Lower leg skin (tissue), 4 donors: ENCODE data around the gene PSEN1. TPM values are rescaled to one million over a fixed set of nuclear protein-coding genes. Genes with fewer than 3 reads are reported as not detected.

Experiments used
- DNase-seq, 2 donors: peaks; one replicate each; pipeline ENCODE4 v3.0.0-alpha.2; 2019; ENCODE audit warnings: low spot score in 2 of 2
- H3K4me3 ChIP-seq: fragments of 200-600 bp; sonication (generic); 2 replicates; pipeline ENCODE4 v1.5.1; 2017; ENCODE audit warnings: mild to moderate bottlenecking, low read depth; ENCODE audit not compliant: poor library complexity, severe bottlenecking
- POLR2A ChIP-seq, 2 donors: fragments of 450-650 bp; IDR thresholded peaks; one replicate each; pipeline ENCODE4 v1.6.1; 2016 to 2017; ENCODE audit warnings: antibody characterized with exemption in 2 of 2, mild to moderate bottlenecking in 1 of 2, moderate library complexity in 1 of 2
- WGBS, 2 donors: methylation state at CpG; one replicate each; pipeline ENCODE4 v1.1.5; 2018; 5-methylcytosine and 5-hydroxymethylcytosine counted together
- intact Hi-C: fragments of 100-400 bp; cut with DNase I; formaldehyde crosslinking; loops from one replicate; pipeline ENCODE4 v1.15.0; 2023; ENCODE audit warnings: low total_unique reads
- total RNA-seq, 4 donors: library from RNA; depleted of rRNA; stranded (reverse); fragments of >200 nt; gene quantifications; one replicate each; pipeline ENCODE4 v1.1.0, GENCODE V29; 2016
- TF ChIP-seq, protein P1 (sequence below), 3 donors: fragments of 450-650 bp; IDR thresholded peaks; one replicate each; pipeline ENCODE4 v1.5.1; 2016; ENCODE audit warnings: antibody characterized with exemption in 3 of 3, mild to moderate bottlenecking in 3 of 3, moderate library complexity in 2 of 3

PSEN1 gene
- total RNA-seq, result 10 to 100 TPM; 61.4 to 91.9 (median 63.3) TPM

DNA sequence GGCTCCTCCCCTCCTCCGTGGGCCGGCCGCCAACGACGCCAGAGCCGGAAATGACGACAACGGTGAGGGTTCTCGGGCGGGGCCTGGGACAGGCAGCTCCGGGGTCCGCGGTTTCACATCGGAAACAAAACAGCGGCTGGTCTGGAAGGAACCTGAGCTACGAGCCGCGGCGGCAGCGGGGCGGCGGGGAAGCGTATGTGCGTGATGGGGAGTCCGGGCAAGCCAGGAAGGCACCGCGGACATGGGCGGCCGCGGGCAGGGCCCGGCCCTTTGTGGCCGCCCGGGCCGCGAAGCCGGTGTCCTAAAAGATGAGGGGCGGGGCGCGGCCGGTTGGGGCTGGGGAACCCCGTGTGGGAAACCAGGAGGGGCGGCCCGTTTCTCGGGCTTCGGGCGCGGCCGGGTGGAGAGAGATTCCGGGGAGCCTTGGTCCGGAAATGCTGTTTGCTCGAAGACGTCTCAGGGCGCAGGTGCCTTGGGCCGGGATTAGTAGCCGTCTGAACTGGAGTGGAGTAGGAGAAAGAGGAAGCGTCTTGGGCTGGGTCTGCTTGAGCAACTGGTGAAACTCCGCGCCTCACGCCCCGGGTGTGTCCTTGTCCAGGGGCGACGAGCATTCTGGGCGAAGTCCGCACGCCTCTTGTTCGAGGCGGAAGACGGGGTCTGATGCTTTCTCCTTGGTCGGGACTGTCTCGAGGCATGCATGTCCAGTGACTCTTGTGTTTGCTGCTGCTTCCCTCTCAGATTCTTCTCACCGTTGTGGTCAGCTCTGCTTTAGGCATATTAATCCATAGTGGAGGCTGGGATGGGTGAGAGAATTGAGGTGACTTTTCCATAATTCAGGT is at the start of gene PSEN1:
PSEN1 (plus strand) TSS at position 121 of the 839 bp plus-strand sequence. CDS start 11,513 bp downstream, outside the sequence.
- WGBS, 2 donors, result 0 to 1% methylated on average over 43 to 63 of the region's 71 CpGs
- H3K4me3 ChIP-seq, result peak within 1 kb of the TSS; percentile 65
- peak; percentile 93 to 99 for DNase-seq
- TF ChIP-seq, protein P1, sequence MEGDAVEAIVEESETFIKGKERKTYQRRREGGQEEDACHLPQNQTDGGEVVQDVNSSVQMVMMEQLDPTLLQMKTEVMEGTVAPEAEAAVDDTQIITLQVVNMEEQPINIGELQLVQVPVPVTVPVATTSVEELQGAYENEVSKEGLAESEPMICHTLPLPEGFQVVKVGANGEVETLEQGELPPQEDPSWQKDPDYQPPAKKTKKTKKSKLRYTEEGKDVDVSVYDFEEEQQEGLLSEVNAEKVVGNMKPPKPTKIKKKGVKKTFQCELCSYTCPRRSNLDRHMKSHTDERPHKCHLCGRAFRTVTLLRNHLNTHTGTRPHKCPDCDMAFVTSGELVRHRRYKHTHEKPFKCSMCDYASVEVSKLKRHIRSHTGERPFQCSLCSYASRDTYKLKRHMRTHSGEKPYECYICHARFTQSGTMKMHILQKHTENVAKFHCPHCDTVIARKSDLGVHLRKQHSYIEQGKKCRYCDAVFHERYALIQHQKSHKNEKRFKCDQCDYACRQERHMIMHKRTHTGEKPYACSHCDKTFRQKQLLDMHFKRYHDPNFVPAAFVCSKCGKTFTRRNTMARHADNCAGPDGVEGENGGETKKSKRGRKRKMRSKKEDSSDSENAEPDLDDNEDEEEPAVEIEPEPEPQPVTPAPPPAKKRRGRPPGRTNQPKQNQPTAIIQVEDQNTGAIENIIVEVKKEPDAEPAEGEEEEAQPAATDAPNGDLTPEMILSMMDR (IDR thresholded peaks at IDR 0.05), result no peak
- TF ChIP-seq POLR2A (IDR thresholded peaks at IDR 0.05), result peak in 1 of 2 donors; percentile 65
- intact Hi-C loops, result no loop called here

DNA sequence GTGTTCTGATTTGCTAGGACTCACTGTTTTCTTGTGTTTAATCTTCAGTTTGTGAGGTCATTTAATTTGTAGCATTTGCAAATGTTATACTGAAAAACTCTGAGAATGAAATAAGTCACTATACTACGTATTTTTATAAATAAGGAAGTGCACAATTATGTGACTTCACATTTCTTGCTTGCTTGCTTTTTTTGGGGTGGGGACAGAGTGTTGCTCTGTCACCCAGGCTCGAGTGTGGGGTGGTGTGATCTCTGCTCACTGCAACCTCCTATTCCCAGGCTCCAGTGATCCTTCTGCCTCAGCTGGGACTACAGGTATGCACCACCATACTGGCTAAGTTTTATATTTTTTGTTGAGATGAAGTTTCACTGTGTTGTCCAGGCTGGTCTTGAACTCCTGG is 45.3 kb upstream of the PSEN1 start:
- WGBS, 2 donors, result 89 to 90% methylated on average over 2 of the region's 2 CpGs
- intact Hi-C loops, result no loop called here
- TF ChIP-seq, protein P1 (IDR thresholded peaks at IDR 0.05), result no peak
- no peak for TF ChIP-seq POLR2A (IDR thresholded peaks at IDR 0.05)
- DNase-seq, result no peak
- no peak overlapping the region for H3K4me3 ChIP-seq

DNA sequence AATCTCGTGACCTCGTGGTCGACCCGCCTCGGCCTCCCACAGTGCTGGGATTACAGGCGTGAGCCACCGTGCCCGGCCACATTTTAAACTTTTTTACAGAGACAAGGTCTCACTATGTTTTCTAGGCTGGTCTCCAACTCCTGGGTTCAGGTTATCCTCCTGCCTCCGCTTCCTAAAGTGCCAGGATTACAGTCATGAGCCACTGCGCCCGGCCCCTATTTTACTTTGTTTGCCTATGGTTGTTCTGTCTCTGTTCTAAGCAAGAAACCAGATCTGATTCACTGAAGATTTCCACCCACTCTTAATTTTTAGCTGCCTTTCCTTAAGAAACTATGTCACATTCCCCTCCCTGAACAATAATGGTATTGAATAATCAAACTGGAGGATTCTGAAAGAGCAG is 38.9 kb upstream of the PSEN1 start:
- no peak overlapping the region for H3K4me3 ChIP-seq
- intact Hi-C loops, result no loop called here
- 96 to 98% methylated on average over 11 of the region's 11 CpGs for WGBS, 2 donors
- no peak for TF ChIP-seq POLR2A (IDR thresholded peaks at IDR 0.05)
- TF ChIP-seq, protein P1 (IDR thresholded peaks at IDR 0.05), result no peak
- no peak for DNase-seq

DNA sequence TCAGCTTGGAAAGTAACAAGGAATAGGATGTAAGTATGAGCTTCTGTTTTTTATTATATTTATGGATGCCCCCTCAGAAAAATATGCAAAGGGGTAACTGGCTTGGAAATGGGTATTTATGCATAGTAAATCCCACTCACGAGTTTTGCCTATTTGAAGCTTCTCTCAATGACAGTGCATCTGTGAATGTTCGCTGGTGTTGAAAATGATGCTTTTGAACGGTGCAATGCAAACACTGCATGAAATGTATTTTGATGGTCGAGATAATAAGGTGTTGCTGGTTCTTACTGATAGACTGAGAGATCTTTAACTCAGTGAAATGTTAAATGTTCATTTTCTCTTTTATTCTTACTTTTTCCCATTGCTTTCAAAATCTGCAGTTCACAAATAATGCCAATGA is 36.0 kb upstream of the PSEN1 start:
- H3K4me3 ChIP-seq, result no peak overlapping the region
- DNase-seq, result no peak
- 93 to 95% methylated on average over 4 of the region's 4 CpGs for WGBS, 2 donors
- TF ChIP-seq POLR2A (IDR thresholded peaks at IDR 0.05), result no peak
- TF ChIP-seq, protein P1 (IDR thresholded peaks at IDR 0.05), result no peak
- intact Hi-C loops, result no loop called here

DNA sequence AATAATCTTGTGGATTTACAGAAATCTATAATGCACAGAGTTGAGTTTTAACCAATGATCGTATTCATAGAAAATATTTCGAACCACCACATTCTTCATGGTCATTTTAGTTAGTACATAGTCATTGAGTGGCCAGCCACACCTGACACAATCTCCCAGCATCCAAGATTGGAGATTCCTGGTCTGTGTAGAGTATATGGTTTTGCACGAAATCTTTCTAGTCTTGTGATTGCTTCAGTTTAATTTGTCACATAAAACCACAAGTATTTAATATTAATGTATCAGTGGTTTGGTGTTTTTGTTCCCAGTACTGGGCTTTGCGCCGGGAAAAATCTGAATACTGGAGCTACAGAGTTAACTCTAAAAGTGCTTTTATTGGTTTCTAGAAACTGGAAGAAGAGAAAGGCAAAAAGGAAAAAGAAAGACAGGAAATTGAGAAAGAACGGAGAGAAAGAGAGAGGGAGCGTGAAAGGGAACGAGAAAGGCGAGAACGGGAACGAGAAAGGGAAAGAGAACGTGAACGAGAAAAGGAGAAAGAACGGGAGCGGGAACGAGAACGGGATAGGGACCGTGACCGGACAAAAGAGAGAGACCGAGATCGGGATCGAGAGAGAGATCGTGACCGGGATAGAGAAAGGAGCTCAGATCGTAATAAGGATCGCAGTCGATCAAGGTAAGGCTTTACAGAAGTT is 33.4 kb upstream of the PSEN1 start:
- DNase-seq, result no peak
- TF ChIP-seq, protein P1 (IDR thresholded peaks at IDR 0.05), result no peak
- no peak for TF ChIP-seq POLR2A (IDR thresholded peaks at IDR 0.05)
- WGBS, 2 donors, result 95% methylated on average over 27 of the region's 27 CpGs
- H3K4me3 ChIP-seq, result no peak overlapping the region
- intact Hi-C loops, result no loop called here
